ENCODE data around the gene ARHGAP10. TPM values are rescaled to one million over a fixed set of nuclear protein-coding genes. Genes with fewer than 3 reads are reported as not detected.

Gene ARHGAP10
- total RNA-seq, 2 donors from 2014 or later: 30.3 to 69.6 TPM

DNA sequence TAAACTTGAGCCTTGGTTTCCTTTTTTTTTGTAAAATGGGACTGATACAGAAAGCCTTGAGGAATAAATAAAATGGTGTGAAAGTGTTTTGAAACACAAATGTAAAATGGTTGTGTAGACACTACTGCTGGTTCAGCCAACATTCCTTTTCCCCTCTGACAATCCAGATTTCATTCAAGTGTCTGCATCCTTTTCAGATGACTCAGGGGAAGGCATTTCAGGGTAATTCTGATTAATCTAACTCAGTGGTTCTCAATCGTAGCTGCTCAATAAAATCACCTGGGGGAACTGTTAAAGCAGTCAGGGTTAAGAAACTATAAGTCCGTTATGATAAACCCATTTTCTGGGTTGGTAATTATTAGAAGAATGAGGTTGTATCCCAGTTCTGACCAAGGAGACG lies 4.6 kb downstream of the ARHGAP10 start:
- 70% methylated on average over 3 of the region's 3 CpGs for WGBS
- no peak overlapping the region for H3K4me3 ChIP-seq
- intact Hi-C loops (cut with DNase I): no loop called here
- H3K27ac ChIP-seq: peak overlapping the region; percentile 21 to 79
- H3K4me1 ChIP-seq (replicated peaks): no peaks in the 10 kb centered on the region
- TF ChIP-seq POLR2A (IDR thresholded peaks at IDR 0.05): no peak
- TF ChIP-seq, protein P1, sequence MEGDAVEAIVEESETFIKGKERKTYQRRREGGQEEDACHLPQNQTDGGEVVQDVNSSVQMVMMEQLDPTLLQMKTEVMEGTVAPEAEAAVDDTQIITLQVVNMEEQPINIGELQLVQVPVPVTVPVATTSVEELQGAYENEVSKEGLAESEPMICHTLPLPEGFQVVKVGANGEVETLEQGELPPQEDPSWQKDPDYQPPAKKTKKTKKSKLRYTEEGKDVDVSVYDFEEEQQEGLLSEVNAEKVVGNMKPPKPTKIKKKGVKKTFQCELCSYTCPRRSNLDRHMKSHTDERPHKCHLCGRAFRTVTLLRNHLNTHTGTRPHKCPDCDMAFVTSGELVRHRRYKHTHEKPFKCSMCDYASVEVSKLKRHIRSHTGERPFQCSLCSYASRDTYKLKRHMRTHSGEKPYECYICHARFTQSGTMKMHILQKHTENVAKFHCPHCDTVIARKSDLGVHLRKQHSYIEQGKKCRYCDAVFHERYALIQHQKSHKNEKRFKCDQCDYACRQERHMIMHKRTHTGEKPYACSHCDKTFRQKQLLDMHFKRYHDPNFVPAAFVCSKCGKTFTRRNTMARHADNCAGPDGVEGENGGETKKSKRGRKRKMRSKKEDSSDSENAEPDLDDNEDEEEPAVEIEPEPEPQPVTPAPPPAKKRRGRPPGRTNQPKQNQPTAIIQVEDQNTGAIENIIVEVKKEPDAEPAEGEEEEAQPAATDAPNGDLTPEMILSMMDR (IDR thresholded peaks at IDR 0.05): no peak
- TF ChIP-seq POLR2AphosphoS5 (IDR thresholded peaks at IDR 0.05): no peak
- no peaks in the 10 kb centered on the region for H3K27me3 ChIP-seq (replicated peaks; ENCODE audit: insufficient read depth)
- no peaks in the 10 kb centered on the region for H3K9me3 ChIP-seq
- no peak for DNase-seq (ENCODE audit: low spot score)
- H3K36me3 ChIP-seq: no peaks in the 10 kb centered on the region

DNA sequence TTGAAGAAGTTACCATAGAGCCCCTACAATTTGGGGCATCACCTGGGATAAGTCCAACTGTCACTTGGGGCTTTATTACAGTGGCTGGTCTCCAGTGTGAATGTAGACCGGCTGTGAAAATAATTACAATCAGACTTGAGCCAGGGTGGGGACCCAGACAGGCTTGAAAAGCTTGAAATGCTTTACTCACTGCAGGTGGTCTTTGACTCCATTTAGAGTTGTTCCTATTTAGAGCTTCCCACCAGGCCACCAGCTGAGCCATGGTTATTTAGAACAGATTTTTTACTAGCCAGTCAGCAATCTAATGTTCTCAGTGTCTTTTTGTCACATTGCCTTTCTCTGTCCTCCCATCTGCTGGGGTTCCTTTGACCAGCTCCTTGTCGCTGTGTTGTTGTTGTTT lies 5.7 kb downstream of the ARHGAP10 start:
- Histone ChIP-seq H3K27ac (no peak overlapping the region), H3K9me3 (no peaks in the 10 kb centered on the region), H3K36me3 (no peaks in the 10 kb centered on the region), H3K4me1 (replicated peaks) (no peaks in the 10 kb centered on the region), H3K27me3 (replicated peaks; ENCODE audit: insufficient read depth) (no peaks in the 10 kb centered on the region), H3K4me3 (no peak overlapping the region)
- DNase-seq (ENCODE audit: low spot score): no peak
- no peak for TF ChIP-seq POLR2A (IDR thresholded peaks at IDR 0.05)
- TF ChIP-seq, protein P1 (IDR thresholded peaks at IDR 0.05): no peak
- no peak for TF ChIP-seq POLR2AphosphoS5 (IDR thresholded peaks at IDR 0.05)
- 88% methylated on average over 2 of the region's 2 CpGs for WGBS
- intact Hi-C loops (cut with DNase I): no loop called here

DNA sequence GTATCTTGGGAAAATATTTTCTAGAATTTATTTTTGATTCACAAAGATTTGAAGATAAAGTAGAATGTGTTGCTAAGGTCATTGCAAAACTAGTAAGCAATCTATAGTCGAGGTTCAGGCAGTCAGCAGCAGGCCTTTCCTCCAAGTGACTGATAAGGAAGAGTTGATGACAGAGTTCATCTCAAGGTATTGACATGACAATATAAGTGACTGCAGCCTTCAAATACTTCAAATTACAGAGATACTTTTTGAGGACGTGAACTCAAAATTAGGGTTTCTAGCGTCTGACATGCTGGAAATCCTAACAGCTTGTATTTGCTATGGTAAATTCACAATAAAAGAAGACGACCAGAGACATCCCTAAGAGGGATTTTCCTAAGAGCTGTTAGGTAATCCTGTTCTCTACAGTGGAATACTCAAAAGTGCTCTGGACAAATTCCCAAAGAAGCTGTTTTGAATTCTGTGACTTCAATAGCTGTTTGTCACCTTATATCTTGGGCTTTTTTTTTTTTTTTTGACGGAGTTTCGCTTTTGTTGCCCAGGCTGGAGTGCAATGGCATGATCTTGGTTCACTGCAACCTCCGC lies 7.4 kb downstream of the ARHGAP10 start:
- no peaks in the 10 kb centered on the region for H3K4me1 ChIP-seq (replicated peaks)
- H3K27ac ChIP-seq: no peak overlapping the region
- intact Hi-C loops (cut with DNase I): no loop called here
- DNase-seq (ENCODE audit: low spot score): no peak
- H3K4me3 ChIP-seq: no peak overlapping the region
- 89% methylated on average over 7 of the region's 7 CpGs for WGBS
- TF ChIP-seq POLR2A (IDR thresholded peaks at IDR 0.05): no peak
- no peak for TF ChIP-seq POLR2AphosphoS5 (IDR thresholded peaks at IDR 0.05)
- TF ChIP-seq, protein P1 (IDR thresholded peaks at IDR 0.05): no peak
- no peaks in the 10 kb centered on the region for H3K36me3 ChIP-seq
- H3K27me3 ChIP-seq (replicated peaks; ENCODE audit: insufficient read depth): no peaks in the 10 kb centered on the region
- H3K9me3 ChIP-seq: no peaks in the 10 kb centered on the region

DNA sequence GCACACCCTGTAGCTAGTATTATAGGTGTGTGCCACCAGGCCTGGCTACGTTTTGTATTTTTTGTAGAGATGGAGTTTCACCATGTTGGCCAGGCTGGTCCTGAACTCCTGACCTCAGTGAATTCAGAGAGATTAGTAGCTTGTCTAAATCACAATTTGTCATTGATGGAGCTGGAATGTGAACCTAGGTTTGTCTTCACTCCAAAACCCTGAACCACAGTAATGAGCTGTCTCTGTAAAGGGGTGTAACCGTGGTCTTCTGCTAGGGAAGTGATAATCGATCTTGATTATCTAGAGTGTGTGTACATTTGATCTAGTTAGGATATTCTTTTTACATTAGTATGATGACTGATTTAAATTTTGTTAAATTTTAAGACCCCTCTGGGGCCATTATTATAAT lies 8.3 kb downstream of the ARHGAP10 start:
- no peak for TF ChIP-seq POLR2A (IDR thresholded peaks at IDR 0.05)
- no peak for TF ChIP-seq POLR2AphosphoS5 (IDR thresholded peaks at IDR 0.05)
- Histone ChIP-seq H3K27ac (no peak overlapping the region), H3K4me3 (no peak overlapping the region), H3K36me3 (no peaks in the 10 kb centered on the region), H3K9me3 (no peaks in the 10 kb centered on the region), H3K4me1 (replicated peaks) (no peaks in the 10 kb centered on the region), H3K27me3 (replicated peaks; ENCODE audit: insufficient read depth) (no peaks in the 10 kb centered on the region)
- 82% methylated on average over 3 of the region's 3 CpGs for WGBS
- intact Hi-C loops (cut with DNase I): no loop called here
- no peak for DNase-seq (ENCODE audit: low spot score)

DNA sequence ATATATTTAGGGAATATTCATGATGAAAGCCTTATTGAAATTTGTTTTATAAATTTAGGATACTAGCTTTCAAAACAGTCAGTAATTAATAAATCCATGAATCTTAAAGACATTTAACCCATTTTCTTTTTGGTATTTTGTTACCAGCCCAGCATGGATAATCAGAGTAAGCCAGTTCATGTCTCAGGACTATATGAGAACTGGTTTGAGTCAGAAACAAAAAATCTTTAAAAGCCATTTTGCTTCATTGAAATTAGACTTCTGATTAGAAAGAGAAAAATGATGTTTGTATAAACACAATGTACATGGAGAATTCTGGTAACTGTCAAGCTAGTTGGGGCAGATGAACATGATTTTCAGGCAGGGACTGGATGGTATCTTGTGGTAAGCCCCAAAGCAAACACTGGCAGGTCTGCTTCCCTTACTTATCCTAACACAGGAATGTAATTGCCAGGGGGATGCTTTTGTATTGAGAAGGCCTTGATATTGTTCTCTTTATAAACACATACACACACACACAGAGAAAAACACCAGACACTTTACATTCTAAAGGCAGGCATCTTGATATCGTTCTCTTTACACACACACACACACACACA lies 9.4 kb downstream of the ARHGAP10 start:
- Histone ChIP-seq H3K4me1 (replicated peaks) (no peaks in the 10 kb centered on the region), H3K36me3 (no peaks in the 10 kb centered on the region), H3K27me3 (replicated peaks; ENCODE audit: insufficient read depth) (no peaks in the 10 kb centered on the region), H3K9me3 (no peaks in the 10 kb centered on the region), H3K27ac (no peak overlapping the region), H3K4me3 (no peak overlapping the region)
- intact Hi-C loops (cut with DNase I): no loop called here
- no peak for TF ChIP-seq POLR2A (IDR thresholded peaks at IDR 0.05)
- TF ChIP-seq POLR2AphosphoS5 (IDR thresholded peaks at IDR 0.05): no peak
- TF ChIP-seq, protein P1 (IDR thresholded peaks at IDR 0.05): no peak
- DNase-seq (ENCODE audit: low spot score): no peak
- 65% methylated on average over 1 of the region's 1 CpG for WGBS

Measured in prostate gland (tissue), 2 donors.